GM12878 (cell line): ENCODE measurements around the gene LHB. TPM values are rescaled to one million over a fixed set of nuclear protein-coding genes. Genes with fewer than 3 reads are reported as not detected.

Source experiments
- ATAC-seq: fragments of 200-7000 bp; cut with Tn5 transposase; 3 replicates; pipeline ENCODE4 v1.9.1; 2020; ENCODE audit warnings: mild to moderate bottlenecking, moderate library complexity
- BruUV-seq: library from RNA; stranded (reverse); fragments of 400-500 nt; replicated peaks from 2 replicates; lab custom pipeline; 2021; lab: Mats Ljungman, UMichigan
- CTCF ChIA-PET: fragments of 300-600 bp; sonication (Branson Sonifier 250); formaldehyde crosslinking; extraction: SDS; loops from one replicate; lab custom pipeline; 2021; ENCODE audit warnings: inconsistent platforms; lab: Yijun Ruan, JAX
- POLR2A ChIA-PET: fragments of 350-600 bp; formaldehyde crosslinking; extraction: SDS; loops from one replicate; lab custom pipeline; 2021; ENCODE audit warnings: inconsistent platforms; lab: Charles Lee
- RAD21 ChIA-PET: fragments of 300-600 bp; sonication (Branson Sonifier 250); formaldehyde crosslinking; loops from one replicate; lab custom pipeline; 2023; ENCODE audit warnings: antibody characterized with exemption; ENCODE audit not compliant: unreplicated experiment; lab: Charles Lee
- SMC1A ChIA-PET: fragments of 300-600 bp; sonication (Branson Sonifier 250); formaldehyde crosslinking; loops from one replicate; lab custom pipeline; 2023; ENCODE audit not compliant: unreplicated experiment, uncharacterized antibody; lab: Charles Lee
- DNase-seq: peaks from one replicate; pipeline ENCODE4 v3.0.0-alpha.2; 2011; ENCODE audit warnings: low read depth, low spot score
- FAIRE-seq: peaks from 3 replicates; lab custom pipeline; 2011; peaks lifted over from hg19 to GRCh38; lab: Jason Lieb, UNC
- H2AFZ ChIP-seq: 2 replicates; pipeline ENCODE4 v1.6.0; 2011; ENCODE audit warnings: low read depth, low read length, control low read depth; ENCODE audit not compliant: control insufficient read depth
- H3K27ac ChIP-seq: 2 replicates; pipeline ENCODE4 v1.5.1; 2011; ENCODE audit warnings: control low read depth; ENCODE audit not compliant: control insufficient read depth, insufficient read depth
- H3K27me3 ChIP-seq, 2 experiments: replicated peaks in 1 of 2; 2 replicates each; pipeline versions ENCODE4 v1.6.0 to v1.6.1; 2011; ENCODE audit warnings: low read length in 1 of 2; ENCODE audit not compliant: control insufficient read depth in 2 of 2, insufficient read depth in 2 of 2
- H3K36me3 ChIP-seq, 2 experiments: 2 replicates each; pipeline ENCODE4 v1.5.1; 2011; ENCODE audit warnings: low read length in 1 of 2; ENCODE audit not compliant: control insufficient read depth in 2 of 2, insufficient read depth in 2 of 2
- H3K4me1 ChIP-seq: 2 replicates; pipeline ENCODE4 v1.6.1; 2011; ENCODE audit warnings: mild to moderate bottlenecking, low read length, moderate library complexity, mixed read lengths; ENCODE audit not compliant: control insufficient read depth, insufficient read depth
- H3K4me2 ChIP-seq: 2 replicates; pipeline ENCODE4 v1.6.0; 2011; ENCODE audit warnings: control low read depth; ENCODE audit not compliant: control insufficient read depth, insufficient read depth
- H3K4me3 ChIP-seq: fragments of 200-600 bp; sonication (generic); 2 replicates; pipeline ENCODE4 v1.5.1; 2016
- H3K79me2 ChIP-seq: 2 replicates; pipeline ENCODE4 v1.6.0; 2011; ENCODE audit warnings: low read length; ENCODE audit not compliant: control insufficient read depth, insufficient read depth
- H3K9ac ChIP-seq: 2 replicates; pipeline ENCODE4 v1.8.0; 2011; ENCODE audit warnings: low read length, control low read depth, mixed read lengths; ENCODE audit not compliant: control insufficient read depth, insufficient read depth
- H3K9me3 ChIP-seq: replicated peaks from 3 replicates; pipeline ENCODE4 v1.5.1; 2011; ENCODE audit warnings: mild to moderate bottlenecking, low read length; ENCODE audit not compliant: control insufficient read depth, insufficient read depth
- H4K20me1 ChIP-seq: 2 replicates; pipeline ENCODE4 v1.6.0; 2011; ENCODE audit not compliant: control insufficient read depth, insufficient read depth
- BHLHE40 ChIP-seq, 2 experiments: fragments of 450-650 bp in 1 of 2; IDR thresholded peaks; 2 replicates each; pipeline ENCODE4 v1.6.1; 2011 to 2017; ENCODE audit warnings: low read depth in 2 of 2, borderline replicate concordance in 1 of 2, improper control_type of control experiment in 1 of 2, low read length in 1 of 2, mild to moderate bottlenecking in 1 of 2
- BMI1 ChIP-seq: fragments of 450-650 bp; IDR thresholded peaks from 2 replicates; pipeline ENCODE4 v1.6.1; 2016; ENCODE audit warnings: mild to moderate bottlenecking, moderate library complexity, borderline replicate concordance
- CBX3 ChIP-seq: fragments of 200-600 bp; sonication (generic); IDR thresholded peaks from 2 replicates; pipeline ENCODE4 v1.6.1; 2016; ENCODE audit warnings: low read depth, borderline replicate concordance
- E2F4 ChIP-seq: IDR thresholded peaks from 2 replicates; pipeline ENCODE4 v1.6.1; 2012; ENCODE audit warnings: low read depth, low read length, improper control_type of control experiment
- HDGF ChIP-seq: fragments of 450-650 bp; IDR thresholded peaks from 2 replicates; pipeline ENCODE4 v1.6.1; 2016; ENCODE audit warnings: antibody characterized with exemption
- IKZF2 ChIP-seq, 2 experiments: fragments of 450-650 bp; IDR thresholded peaks; 2 replicates each; pipeline ENCODE4 v1.6.1; 2017; ENCODE audit warnings: mild to moderate bottlenecking in 2 of 2, moderate library complexity in 2 of 2
- NFIC ChIP-seq: IDR thresholded peaks from 2 replicates; pipeline ENCODE4 v1.6.1; 2012; ENCODE audit warnings: low read depth, mild to moderate bottlenecking, inconsistent platforms, low read length, moderate library complexity
- NR2C2 ChIP-seq: IDR thresholded peaks from 2 replicates; pipeline ENCODE4 v1.6.1; 2011; ENCODE audit warnings: borderline replicate concordance, low read depth; ENCODE audit not compliant: control insufficient read depth, insufficient read length
- POLR2A ChIP-seq: IDR thresholded peaks from 2 replicates; pipeline ENCODE4 v1.6.1; 2011; ENCODE audit warnings: low read depth, mild to moderate bottlenecking, low read length
- RAD21 ChIP-seq: IDR thresholded peaks from 2 replicates; pipeline ENCODE4 v1.6.1; 2011; ENCODE audit warnings: mild to moderate bottlenecking, low read depth, low read length, moderate library complexity; ENCODE audit not compliant: insufficient read depth
- SKIL ChIP-seq: fragments of 450-650 bp; IDR thresholded peaks from 2 replicates; pipeline ENCODE4 v1.6.1; 2017; ENCODE audit warnings: mild to moderate bottlenecking, low read depth, inconsistent platforms; ENCODE audit not compliant: poor library complexity, severe bottlenecking
- STAT3 ChIP-seq: IDR thresholded peaks from 2 replicates; pipeline ENCODE4 v1.6.1; 2011; ENCODE audit warnings: low read depth, low read length, improper control_type of control experiment
- TARDBP ChIP-seq: IDR thresholded peaks from 2 replicates; pipeline ENCODE4 v1.6.1; 2016; ENCODE audit warnings: borderline replicate concordance
- ZBED1 ChIP-seq: IDR thresholded peaks from 2 replicates; pipeline ENCODE4 v1.6.1; 2016; ENCODE audit warnings: borderline replicate concordance
- WGBS: methylation state at CpG from one replicate; pipeline ENCODE4 v1.1.6; 2016; ENCODE audit warnings: low lambda C conversion rate; ENCODE audit not compliant: insufficient replicate concordance, insufficient coverage; ENCODE audit errors: missing lambda C conversion rate; 5-methylcytosine and 5-hydroxymethylcytosine counted together
- in situ Hi-C: fragments of 300-500 bp; cut with MboI; formaldehyde crosslinking; loops from 9 replicates; pipeline ENCODE4 v1.14.3; 2018; ENCODE audit warnings: mixed read lengths
- intact Hi-C: fragments of 100-400 bp; cut with micrococcal nuclease; formaldehyde crosslinking; loops from one replicate; pipeline ENCODE4 v1.14.2; 2022; ENCODE audit not compliant: unreplicated experiment
- polyA plus RNA-seq, 11 experiments: library from polyadenylated mRNA; depleted of rRNA in 4 of 11; unstranded in 6 of 11; stranded (reverse) in 5 of 11; fragments of >200 nt; fragmentation: Nextera tagmentation in 4 of 11; fragmentation: Illumina TruSeq in 1 of 11; extraction: Ambion mirVana in 4 of 11; extraction: Trizol in 1 of 11; gene quantifications; 1 replicate in 1 of 11; 2 replicates in 10 of 11; pipeline versions ENCODE4 v1.2.1 to v1.2.3, GENCODE V29; 2011 to 2016; ENCODE audit warnings: inconsistent platforms in 2 of 11, missing spikeins in 2 of 11, low read depth in 1 of 11
- total RNA-seq, 4 experiments: library from RNA; depleted of rRNA in 3 of 4; stranded (reverse); fragments of >200 nt in 3 of 4; fragmentation: Illumina TruSeq in 1 of 4; extraction: Trizol in 1 of 4; gene quantifications; 2 replicates each; pipeline versions ENCODE4 v1.2.1 to v1.2.3, GENCODE V29; 2013 to 2021

Gene LHB
- total and polyA plus RNA-seq, 10 of the 15 experiments (the other 5 are each of a cell fraction or from before 2014, with no cell fraction given), result 0.20 to 0.72 (median 0.46) TPM; not detected in 5

- ChIA-PET CTCF (interaction anchor here (0.7 to 4.0 kb wide), 14 partner anchors 12 to 216 kb away, joined by 3 to 55 read pairs (median 14); partner anchors contain the start of gene PPP1R15A), POLR2A (interaction anchor here (0.5 to 3.6 kb wide), 9 partner anchors 9 to 620 kb away, joined by 3 to 41 read pairs (median 8); partner anchors contain the start of genes HSD17B14 and NUCB1), SMC1A (interaction anchor here (1.0 to 1.9 kb wide), 5 partner anchors 13 to 197 kb away, joined by 3 to 5 read pairs (median 4); partner anchors contain the start of gene FTL), RAD21 (interaction anchor here (0.5 to 2.4 kb wide), 9 partner anchors 13 to 920 kb away, joined by 3 to 10 read pairs (median 3); partner anchors contain the start of gene NUCB1)
- DNase-seq (no peak), FAIRE-seq (no peak), ATAC-seq (peak; percentile 2; the same call in 1 of the 3 replicates)
- no peaks in the 10 kb centered on the region for H4K20me1 ChIP-seq
- H3K79me2 ChIP-seq, result peaks cover 49% of the 10 kb centered on the region
- peak overlapping the region; percentile 93 for H3K4me3 ChIP-seq
- peak overlapping the region; percentile 86 for H3K27ac ChIP-seq
- in situ Hi-C loops (no loop called here), intact Hi-C loops (no loop called here)
- no peaks in the 10 kb centered on the region for H3K27me3 ChIP-seq
- H3K4me2 ChIP-seq, result peak overlapping the region; percentile 80
- no peaks in the 10 kb centered on the region for H3K9me3 ChIP-seq
- 29% methylated on average over 8 of the region's 8 CpGs for WGBS
- TF ChIP-seq NFIC (no peak), ZBED1 (no peak), SKIL (no peak), BMI1 (no peak), HDGF (no peak), BHLHE40 (IDR thresholded peaks at IDR 0.05; ENCODE audit: borderline replicate concordance in 1 of 2, low read depth in 2 of 2, low read length in 1 of 2) (no peak), RAD21 (no peak), CBX3 (no peak), IKZF2 (IDR thresholded peaks at IDR 0.05) (no peak), NR2C2 (no peak), E2F4 (no peak), STAT3 (no peak), POLR2A (no peak), TARDBP (no peak)
- peaks cover 3% of the 10 kb centered on the region for H3K4me1 ChIP-seq
- H2AFZ ChIP-seq, result no peak overlapping the region
- H3K9ac ChIP-seq, result peak overlapping the region; percentile 91
- TSS peak; percentile 62 for BruUV-seq
- H3K36me3 ChIP-seq, result peaks cover 0 to 7% of the 10 kb centered on the region in 2 experiments; a peak in 3 of 4 replicates
Observed at GRCh38 chr19:48991873-48992580, 24.9 kb downstream of the LHB start.
